Measurements from ENCODE around the gene CCDC91. TPM values are rescaled to one million over a fixed set of nuclear protein-coding genes. Genes with fewer than 3 reads are reported as not detected.

Gene CCDC91
- total and polyA plus RNA-seq, 4 donors: 13.4 to 41.3 (median 23.3) TPM

- Histone ChIP-seq H3K36me3 (ENCODE audit: control insufficient read depth in 4 of 4, insufficient read depth in 4 of 4, low read length in 4 of 4) (no peaks in the 10 kb centered on the region), H3K27me3 (ENCODE audit: control insufficient read depth in 3 of 3, insufficient read depth in 3 of 3, low read length in 2 of 3) (no peaks in the 10 kb centered on the region), H3K4me1 (ENCODE audit: control insufficient read depth in 5 of 5, insufficient read depth in 5 of 5, low read length in 5 of 5) (no peaks in the 10 kb centered on the region), H3K27ac (ENCODE audit: low read depth in 1 of 2, low read length in 1 of 2) (no peak overlapping the region), H3K9ac (ENCODE audit: insufficient read depth in 1 of 2, low read length in 2 of 2) (no peak overlapping the region), H3K9me3 (ENCODE audit: control insufficient read depth in 4 of 4, insufficient read depth in 3 of 4, low read length in 3 of 4) (no peaks in the 10 kb centered on the region), H3K4me3 (no peak overlapping the region)
- DNase-seq (no peak), ATAC-seq (ENCODE audit: insufficient read depth, low FRiP score) (no peak)
- no peak for TF ChIP-seq CTCF (IDR thresholded peaks at IDR 0.05; ENCODE audit: control extremely low read depth, extremely low read depth)
- WGBS, 2 donors: 83 to 89% methylated on average over 3 of the region's 3 CpGs
Observed at GRCh38 chr12:28176295-28176694, 14.0 kb upstream of the CCDC91 start.

- TF ChIP-seq CTCF (IDR thresholded peaks at IDR 0.05; ENCODE audit: control extremely low read depth, extremely low read depth): no peak
Observed at GRCh38 chr12:28177461-28177860, 12.8 kb upstream of the CCDC91 start.

GRCh38 chr12:28177905-28178304 lies 12.4 kb upstream of the CCDC91 start:
- Histone ChIP-seq H3K4me1 (ENCODE audit: control insufficient read depth in 5 of 5, insufficient read depth in 5 of 5, low read length in 5 of 5) (no peaks in the 10 kb centered on the region), H3K27ac (ENCODE audit: low read depth in 1 of 2, low read length in 1 of 2) (no peak overlapping the region), H3K36me3 (ENCODE audit: control insufficient read depth in 4 of 4, insufficient read depth in 4 of 4, low read length in 4 of 4) (no peaks in the 10 kb centered on the region), H3K9ac (ENCODE audit: insufficient read depth in 1 of 2, low read length in 2 of 2) (no peak overlapping the region), H3K27me3 (ENCODE audit: control insufficient read depth in 3 of 3, insufficient read depth in 3 of 3, low read length in 2 of 3) (no peaks in the 10 kb centered on the region), H3K9me3 (ENCODE audit: control insufficient read depth in 4 of 4, insufficient read depth in 3 of 4, low read length in 3 of 4) (no peaks in the 10 kb centered on the region), H3K4me3 (no peak overlapping the region)
- TF ChIP-seq CTCF (IDR thresholded peaks at IDR 0.05; ENCODE audit: control extremely low read depth, extremely low read depth): no peak
- DNase-seq (no peak), ATAC-seq (ENCODE audit: insufficient read depth, low FRiP score) (no peak)

More at GRCh38 chr12:28177461-28177860, 12.8 kb upstream of the CCDC91 start:
- WGBS, 2 donors: 86 to 91% methylated on average over 2 of the region's 2 CpGs
- H3K27ac ChIP-seq (ENCODE audit: low read depth in 1 of 2, low read length in 1 of 2): no peak overlapping the region
- H3K36me3 ChIP-seq (ENCODE audit: control insufficient read depth in 4 of 4, insufficient read depth in 4 of 4, low read length in 4 of 4): no peaks in the 10 kb centered on the region
- DNase-seq (no peak), ATAC-seq (ENCODE audit: insufficient read depth, low FRiP score) (no peak)
- no peaks in the 10 kb centered on the region for H3K4me1 ChIP-seq (ENCODE audit: control insufficient read depth in 5 of 5, insufficient read depth in 5 of 5, low read length in 5 of 5)
- H3K4me3 ChIP-seq: no peak overlapping the region
- H3K9ac ChIP-seq (ENCODE audit: insufficient read depth in 1 of 2, low read length in 2 of 2): no peak overlapping the region
- no peaks in the 10 kb centered on the region for H3K27me3 ChIP-seq (ENCODE audit: control insufficient read depth in 3 of 3, insufficient read depth in 3 of 3, low read length in 2 of 3)
- no peaks in the 10 kb centered on the region for H3K9me3 ChIP-seq (ENCODE audit: control insufficient read depth in 4 of 4, insufficient read depth in 3 of 4, low read length in 3 of 4)

- H3K27me3 ChIP-seq (ENCODE audit: control insufficient read depth in 3 of 3, insufficient read depth in 3 of 3, low read length in 2 of 3): no peaks in the 10 kb centered on the region
- 85 to 87% methylated on average over 7 of the region's 7 CpGs for WGBS, 2 donors
- ATAC-seq (ENCODE audit: insufficient read depth, low FRiP score): no peak
- DNase-seq: no peak
- H3K4me1 ChIP-seq (ENCODE audit: control insufficient read depth in 5 of 5, insufficient read depth in 5 of 5, low read length in 5 of 5): no peaks in the 10 kb centered on the region
- peaks cover 0 to 3% (median 0%) of the 10 kb centered on the region in 4 donors for H3K9me3 ChIP-seq (ENCODE audit: control insufficient read depth in 4 of 4, insufficient read depth in 3 of 4, low read length in 3 of 4)
- no peak overlapping the region for H3K4me3 ChIP-seq
- H3K9ac ChIP-seq (ENCODE audit: insufficient read depth in 1 of 2, low read length in 2 of 2): no peak overlapping the region
- no peak for TF ChIP-seq CTCF (IDR thresholded peaks at IDR 0.05; ENCODE audit: control extremely low read depth, extremely low read depth)
- no peak overlapping the region for H3K27ac ChIP-seq (ENCODE audit: low read depth in 1 of 2, low read length in 1 of 2)
- no peaks in the 10 kb centered on the region for H3K36me3 ChIP-seq (ENCODE audit: control insufficient read depth in 4 of 4, insufficient read depth in 4 of 4, low read length in 4 of 4)
Observed at GRCh38 chr12:28178775-28179174, 11.5 kb upstream of the CCDC91 start.
